Left ventricle myocardium inferior (tissue), 1 donor: ENCODE results near the gene TAGLN. TPM values are rescaled to one million over a fixed set of nuclear protein-coding genes. Genes with fewer than 3 reads are reported as not detected.
A peak's percentile ranks its signal among the peaks of the same experiment; 100 is the strongest.

Experiments used
- DNase-seq: peaks from one replicate; pipeline ENCODE4 v3.0.0-alpha.2; 2020
- H3K27ac ChIP-seq: fragments of 200-600 bp; replicated peaks from 2 replicates; pipeline ENCODE4 v1.8.0; 2021
- H3K27me3 ChIP-seq: fragments of 200-600 bp; 2 replicates; pipeline ENCODE4 v1.8.0; 2021; ENCODE audit warnings: low read depth
- H3K36me3 ChIP-seq: fragments of 200-600 bp; 2 replicates; pipeline ENCODE4 v1.8.0; 2021
- H3K4me1 ChIP-seq: fragments of 200-600 bp; 2 replicates; pipeline ENCODE4 v1.8.0; 2021
- H3K4me3 ChIP-seq: fragments of 200-600 bp; 2 replicates; pipeline ENCODE4 v1.8.0; 2021; ENCODE audit warnings: mild to moderate bottlenecking, moderate library complexity
- H3K9me3 ChIP-seq: fragments of 200-600 bp; replicated peaks from 2 replicates; pipeline ENCODE4 v1.8.0; 2021
- intact Hi-C: fragments of 100-400 bp; cut with micrococcal nuclease; formaldehyde crosslinking; loops from one replicate; pipeline ENCODE4 v1.11.0; 2022
- total RNA-seq: library from RNA; stranded (reverse); fragmentation: NEBNext Ultra II Directional; extraction: Animal tissue kit (Norgen Biotek cat#: 25700); gene quantifications from one replicate; pipeline ENCODE4 v1.2.1, GENCODE V29; 2021
- TF ChIP-seq, protein P1 (sequence below): fragments of 200-600 bp; IDR thresholded peaks from 2 replicates; pipeline ENCODE4 v1.8.0; 2021; ENCODE audit warnings: antibody characterized with exemption, mild to moderate bottlenecking, borderline replicate concordance
- donor health status: DM: no; HTN: yes; CAD: no; lungs with severe emphysema.

TAGLN gene
- total RNA-seq, 1 donor from 2014 or later, result 113 TPM

DNA sequence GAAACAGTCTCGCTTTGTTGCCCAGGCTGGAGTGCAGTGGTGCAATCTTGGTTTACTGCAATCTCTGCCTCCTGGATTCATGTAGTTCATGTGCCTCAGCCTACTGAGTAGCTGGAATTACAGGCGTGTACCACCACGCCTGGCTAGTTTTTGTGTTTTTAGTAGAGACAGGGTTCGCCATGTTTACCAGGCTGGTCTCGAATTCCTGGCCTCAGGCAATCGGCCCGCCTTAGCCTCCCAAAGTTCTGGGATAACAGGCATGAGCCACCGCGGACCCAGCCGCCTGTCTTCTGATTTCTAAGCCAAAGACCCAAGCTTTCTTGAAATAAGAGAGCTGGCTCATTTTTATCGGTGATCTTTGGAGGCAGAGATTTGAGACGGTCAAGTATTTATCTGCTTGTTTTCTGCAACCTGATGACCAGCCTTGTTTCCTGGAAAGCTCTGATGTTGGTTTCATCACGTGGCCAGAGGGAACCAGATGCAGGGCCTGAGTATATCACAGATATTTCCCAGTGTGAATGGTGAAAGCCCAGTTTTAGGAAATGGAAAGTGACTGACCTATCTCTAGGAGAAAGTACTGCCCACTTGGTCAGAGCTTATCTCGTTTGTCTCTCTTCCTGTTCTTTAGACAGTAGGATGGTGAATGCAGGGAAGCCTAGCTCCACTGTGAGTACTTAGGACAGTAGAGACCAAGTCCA lies 26.3 kb upstream of the TAGLN start:
- intact Hi-C loops, result no loop called here
- peaks cover 35% of the 10 kb centered on the region for H3K4me1 ChIP-seq
- no peak for DNase-seq

DNA sequence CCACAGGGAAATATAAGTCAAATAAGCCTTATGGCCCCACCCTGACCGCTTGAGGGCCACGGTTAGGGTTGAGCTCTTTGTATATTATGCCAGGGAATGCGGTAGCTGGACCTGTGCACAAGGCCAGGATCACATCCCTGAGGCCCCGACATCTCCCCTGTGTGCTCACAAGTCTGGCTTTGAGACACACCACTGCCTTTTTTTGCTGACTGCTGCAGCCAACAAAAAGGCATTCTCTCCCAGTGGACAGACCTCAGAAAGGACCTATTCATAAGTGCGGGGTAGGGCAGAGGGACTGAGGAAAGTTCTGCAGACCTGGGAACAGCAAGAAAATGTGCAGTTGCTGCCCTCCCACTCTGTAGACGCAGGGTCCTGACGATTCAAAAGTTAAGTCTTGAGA lies 24.1 kb upstream of the TAGLN start:
- Histone ChIP-seq H3K27me3 (no peaks in the 10 kb centered on the region), H3K27ac (no peak overlapping the region), H3K9me3 (no peaks in the 10 kb centered on the region), H3K4me3 (no peak overlapping the region), H3K4me1 (peaks cover 56% of the 10 kb centered on the region), H3K36me3 (peaks cover 10% of the 10 kb centered on the region)
- intact Hi-C loops, result no loop called here
- DNase-seq, result no peak
- TF ChIP-seq, protein P1, sequence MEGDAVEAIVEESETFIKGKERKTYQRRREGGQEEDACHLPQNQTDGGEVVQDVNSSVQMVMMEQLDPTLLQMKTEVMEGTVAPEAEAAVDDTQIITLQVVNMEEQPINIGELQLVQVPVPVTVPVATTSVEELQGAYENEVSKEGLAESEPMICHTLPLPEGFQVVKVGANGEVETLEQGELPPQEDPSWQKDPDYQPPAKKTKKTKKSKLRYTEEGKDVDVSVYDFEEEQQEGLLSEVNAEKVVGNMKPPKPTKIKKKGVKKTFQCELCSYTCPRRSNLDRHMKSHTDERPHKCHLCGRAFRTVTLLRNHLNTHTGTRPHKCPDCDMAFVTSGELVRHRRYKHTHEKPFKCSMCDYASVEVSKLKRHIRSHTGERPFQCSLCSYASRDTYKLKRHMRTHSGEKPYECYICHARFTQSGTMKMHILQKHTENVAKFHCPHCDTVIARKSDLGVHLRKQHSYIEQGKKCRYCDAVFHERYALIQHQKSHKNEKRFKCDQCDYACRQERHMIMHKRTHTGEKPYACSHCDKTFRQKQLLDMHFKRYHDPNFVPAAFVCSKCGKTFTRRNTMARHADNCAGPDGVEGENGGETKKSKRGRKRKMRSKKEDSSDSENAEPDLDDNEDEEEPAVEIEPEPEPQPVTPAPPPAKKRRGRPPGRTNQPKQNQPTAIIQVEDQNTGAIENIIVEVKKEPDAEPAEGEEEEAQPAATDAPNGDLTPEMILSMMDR, result no peak

More for the DNA sequence above, 26.3 kb upstream of the TAGLN start:
- Histone ChIP-seq H3K9me3 (no peaks in the 10 kb centered on the region), H3K27me3 (no peaks in the 10 kb centered on the region), H3K36me3 (peaks cover 28% of the 10 kb centered on the region), H3K27ac (peak overlapping the region; percentile 50), H3K4me3 (no peak overlapping the region)
- TF ChIP-seq, protein P1, result no peak

DNA sequence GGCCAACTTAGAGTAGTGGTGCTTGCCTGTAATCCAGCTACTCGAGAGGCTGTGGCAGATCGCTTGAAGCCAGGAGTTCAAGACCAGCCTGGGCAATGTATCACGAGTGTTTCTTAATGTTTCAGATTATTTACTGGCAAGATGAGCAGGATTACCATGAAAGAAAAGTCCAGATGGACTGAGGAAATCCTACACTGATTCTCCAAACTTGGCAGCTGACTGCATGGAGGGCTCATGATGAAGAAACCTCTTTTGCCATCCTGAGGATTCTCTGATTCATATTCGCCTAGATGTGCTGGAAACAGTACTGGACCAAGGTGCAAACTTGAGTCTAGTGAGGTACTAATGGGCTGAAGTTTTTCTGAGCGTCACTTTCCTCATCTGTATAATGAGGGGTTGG lies 23.4 kb upstream of the TAGLN start:
- intact Hi-C loops, result no loop called here
- Histone ChIP-seq H3K27me3 (no peaks in the 10 kb centered on the region), H3K36me3 (peaks cover 8% of the 10 kb centered on the region), H3K4me3 (no peak overlapping the region), H3K4me1 (peaks cover 63% of the 10 kb centered on the region), H3K27ac (no peak overlapping the region), H3K9me3 (no peaks in the 10 kb centered on the region)
- DNase-seq, result no peak
- TF ChIP-seq, protein P1, result no peak

DNA sequence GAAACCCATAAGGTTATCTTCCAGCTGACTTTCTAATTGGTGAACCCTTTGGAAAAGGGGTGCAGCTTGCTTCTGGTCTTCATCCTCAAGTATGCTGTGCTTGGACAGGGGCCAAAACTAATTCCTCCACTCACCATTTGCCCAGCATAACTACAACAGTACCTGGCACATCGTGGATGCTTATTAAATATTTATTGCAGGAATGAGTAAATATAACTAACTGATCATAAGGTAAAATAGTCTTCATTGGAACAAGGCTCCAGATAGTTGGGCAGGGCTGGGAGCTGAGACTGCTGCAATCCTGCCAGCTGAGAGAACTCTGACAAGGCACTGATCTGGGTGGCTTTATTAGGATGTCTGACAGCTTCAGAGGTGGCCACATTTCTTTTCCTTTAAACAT lies 23.0 kb upstream of the TAGLN start:
- TF ChIP-seq, protein P1, result no peak
- Histone ChIP-seq H3K27me3 (no peaks in the 10 kb centered on the region), H3K27ac (no peak overlapping the region), H3K4me3 (no peak overlapping the region), H3K36me3 (peaks cover 5% of the 10 kb centered on the region), H3K4me1 (peaks cover 64% of the 10 kb centered on the region), H3K9me3 (no peaks in the 10 kb centered on the region)
- intact Hi-C loops, result no loop called here
- no peak for DNase-seq

DNA sequence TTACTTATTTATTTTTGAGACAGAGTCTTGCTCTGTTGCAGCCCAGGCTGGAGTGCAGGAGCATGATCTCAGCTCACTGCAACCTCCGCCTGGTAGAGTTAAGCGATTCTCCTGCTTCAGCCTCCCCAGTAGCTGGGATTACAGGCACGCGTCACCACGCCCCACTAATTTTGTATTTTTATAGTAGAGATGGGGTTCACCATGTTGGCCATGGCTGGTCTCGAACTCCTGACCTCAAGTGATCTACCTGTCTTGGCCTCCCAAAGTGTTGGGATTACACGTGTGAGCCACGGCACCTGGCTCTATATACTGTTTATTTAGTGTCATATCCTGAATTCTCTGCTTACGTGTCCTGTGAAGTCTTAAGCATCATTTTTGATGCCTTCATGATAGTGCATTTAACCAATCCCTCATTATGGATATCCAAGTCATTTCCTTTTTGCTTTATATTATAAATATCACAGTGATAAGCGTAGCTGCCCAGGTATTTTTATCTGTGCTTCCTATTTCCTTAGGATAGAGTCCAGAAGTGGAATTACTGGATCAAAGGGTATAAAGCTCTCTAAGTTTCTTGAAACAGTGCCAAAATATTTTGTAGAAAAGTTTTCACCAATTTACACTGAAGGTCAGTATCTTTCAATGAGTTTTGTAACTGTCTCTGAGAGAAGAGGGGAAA lies 21.5 kb upstream of the TAGLN start:
- TF ChIP-seq, protein P1, result no peak
- DNase-seq, result no peak
- intact Hi-C loops, result no loop called here
- Histone ChIP-seq H3K4me1 (peaks cover 54% of the 10 kb centered on the region), H3K9me3 (no peaks in the 10 kb centered on the region), H3K36me3 (peaks cover 9% of the 10 kb centered on the region), H3K4me3 (peak overlapping the region; percentile 95), H3K27ac (peak overlapping the region; percentile 95), H3K27me3 (no peaks in the 10 kb centered on the region)
